ENCODE results near the gene D2HGDH.
"Not testable (repeated sequence)": the region's sequence is repeated elsewhere in the genome, so short reads cannot be mapped to it uniquely, and the experiment has no call there.

The D2HGDH gene

GRCh38 chr2:241811201-241811951 lies 76.9 kb downstream of the D2HGDH start:
- no peak for DNase-seq

- DNase-seq: no peak
These were observed 77.7 kb downstream of the D2HGDH start for GRCh38 chr2:241811952-241812729.

GRCh38 chr2:241812730-241813643 lies 78.6 kb downstream of the D2HGDH start:
- DNase-seq: no peak

- no peak for DNase-seq
These were observed 79.4 kb downstream of the D2HGDH start for GRCh38 chr2:241813644-241814392.

GRCh38 chr2:241814393-241814642 lies 79.9 kb downstream of the D2HGDH start:
- DNase-seq: no peak

- no peak for DNase-seq
These were observed 80.4 kb downstream of the D2HGDH start for GRCh38 chr2:241814643-241815476.

- no peak for DNase-seq
These were observed 81.3 kb downstream of the D2HGDH start for GRCh38 chr2:241815477-241816430.

GRCh38 chr2:241816431-241817121 lies 82.1 kb downstream of the D2HGDH start:
- DNase-seq: no peak

GRCh38 chr2:241817126-241817820 lies 82.8 kb downstream of the D2HGDH start:
- no peak for DNase-seq

GRCh38 chr2:241817821-241818215 lies 83.4 kb downstream of the D2HGDH start:
- DNase-seq: not testable (repeated sequence)
